ENCODE measurements around the gene TCF3. TPM values are rescaled to one million over a fixed set of nuclear protein-coding genes. Genes with fewer than 3 reads are reported as not detected.

The TCF3 gene
- polyA plus RNA-seq, 1 donor, result 74.3 TPM

DNA sequence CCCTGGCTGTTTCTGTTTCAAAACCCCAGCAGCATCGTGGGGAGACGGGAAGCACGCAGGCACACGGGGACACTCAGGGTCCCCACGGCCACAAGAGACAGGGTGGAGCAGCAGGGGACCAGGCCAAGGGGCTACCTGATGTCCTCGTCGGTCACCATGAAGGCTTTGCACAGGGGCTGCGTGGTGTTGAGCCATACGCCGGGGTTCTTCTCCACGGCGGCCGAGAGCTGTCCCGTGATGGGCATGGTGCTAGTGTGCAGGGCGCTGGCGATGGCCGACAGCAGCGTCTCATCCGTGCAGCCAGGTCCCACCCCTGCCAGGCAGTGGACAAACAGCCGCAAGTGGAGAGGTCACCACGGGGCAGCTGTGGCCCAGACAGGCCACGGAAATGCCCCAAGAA lies 71.5 kb downstream of the TCF3 start:
- Histone ChIP-seq H3K27ac (ENCODE audit: low read length) (no peak overlapping the region), H3K27me3 (ENCODE audit: control insufficient read depth, insufficient read depth, low read length) (no peaks in the 10 kb centered on the region), H3K4me1 (ENCODE audit: control insufficient read depth, insufficient read depth, low read length) (no peaks in the 10 kb centered on the region), H3K9me3 (ENCODE audit: control insufficient read depth, low read depth, low read length) (peaks cover 11% of the 10 kb centered on the region), H3K4me3 (ENCODE audit: low read length) (no peak overlapping the region), H3K36me3 (ENCODE audit: control insufficient read depth, insufficient read depth, low read length) (peaks cover 73% of the 10 kb centered on the region)
- no peak for DNase-seq
- WGBS (ENCODE audit: insufficient coverage, low lambda C conversion rate), result no CpG with 5 or more reads among the region's 22 CpGs

- peaks cover 70% of the 10 kb centered on the region for H3K36me3 ChIP-seq (ENCODE audit: control insufficient read depth, insufficient read depth, low read length)
- no peaks in the 10 kb centered on the region for H3K27me3 ChIP-seq (ENCODE audit: control insufficient read depth, insufficient read depth, low read length)
- H3K27ac ChIP-seq (ENCODE audit: low read length), result no peak overlapping the region
- no CpG with 5 or more reads among the region's 20 CpGs for WGBS (ENCODE audit: insufficient coverage, low lambda C conversion rate)
- no peak for DNase-seq
- no peak overlapping the region for H3K4me3 ChIP-seq (ENCODE audit: low read length)
- no peaks in the 10 kb centered on the region for H3K4me1 ChIP-seq (ENCODE audit: control insufficient read depth, insufficient read depth, low read length)
- H3K9me3 ChIP-seq (ENCODE audit: control insufficient read depth, low read depth, low read length), result peaks cover 11% of the 10 kb centered on the region
Observed at GRCh38 chr19:1580382-1580781, 72.0 kb downstream of the TCF3 start.

DNA sequence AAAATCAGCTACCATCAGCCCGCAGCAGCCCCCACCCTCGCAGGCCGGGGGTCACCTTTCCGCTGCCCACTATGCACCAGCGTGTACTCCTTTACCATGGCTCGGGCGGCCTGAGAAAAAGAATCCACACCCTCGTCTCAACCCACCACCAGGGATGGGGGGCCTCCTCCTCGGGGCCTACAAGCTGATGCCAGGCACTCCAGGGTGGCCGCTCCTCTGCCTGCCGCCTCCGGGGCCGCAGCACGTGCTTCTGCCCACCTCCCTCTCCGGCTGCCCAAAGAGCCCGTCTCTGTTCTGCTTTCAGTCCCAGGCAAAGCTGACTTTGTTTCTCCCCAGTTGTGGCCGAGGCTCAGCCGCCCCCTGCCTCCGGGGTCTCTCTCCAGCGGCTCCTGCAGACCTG lies 73.2 kb downstream of the TCF3 start:
- Histone ChIP-seq H3K27me3 (ENCODE audit: control insufficient read depth, insufficient read depth, low read length) (no peaks in the 10 kb centered on the region), H3K27ac (ENCODE audit: low read length) (no peak overlapping the region), H3K4me3 (ENCODE audit: low read length) (no peak overlapping the region), H3K4me1 (ENCODE audit: control insufficient read depth, insufficient read depth, low read length) (no peaks in the 10 kb centered on the region), H3K9me3 (ENCODE audit: control insufficient read depth, low read depth, low read length) (peaks cover 11% of the 10 kb centered on the region), H3K36me3 (ENCODE audit: control insufficient read depth, insufficient read depth, low read length) (peaks cover 64% of the 10 kb centered on the region)
- DNase-seq, result no peak
- WGBS (ENCODE audit: insufficient coverage, low lambda C conversion rate), result no CpG with 5 or more reads among the region's 20 CpGs

DNA sequence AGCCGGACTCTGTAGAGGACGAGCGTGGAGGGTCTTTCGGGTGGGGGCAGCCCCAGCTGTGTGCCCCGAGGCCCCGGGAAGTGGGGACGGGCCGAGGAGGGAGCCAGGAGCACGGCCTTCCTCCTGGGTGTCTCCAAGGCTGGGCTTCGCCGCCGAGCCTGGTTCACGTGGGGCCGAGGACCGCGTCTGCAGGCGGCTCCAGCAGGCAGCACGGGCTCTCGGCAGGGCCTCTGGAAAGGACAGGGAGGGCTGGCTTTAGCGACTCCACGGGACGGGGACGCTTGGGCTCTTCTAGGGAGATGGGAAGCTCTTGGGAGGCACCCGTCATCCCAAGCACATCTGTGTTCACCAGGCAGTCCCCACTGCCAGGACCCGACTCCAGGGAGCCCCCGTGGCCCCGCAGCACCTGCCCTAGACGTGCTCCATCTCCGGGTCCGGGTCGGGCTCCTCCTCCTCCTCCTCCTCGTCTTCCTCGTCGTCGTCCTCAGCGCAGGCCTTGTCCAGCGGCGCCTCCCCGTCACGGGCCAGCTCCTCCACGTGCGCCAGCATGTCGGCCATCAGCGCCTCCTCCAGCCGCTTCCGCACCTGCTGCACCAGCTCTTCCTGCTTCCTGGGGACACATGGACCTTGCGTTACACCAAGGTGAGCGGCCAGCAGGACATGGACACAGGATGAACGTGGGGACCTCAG lies 74.3 kb downstream of the TCF3 start:
- Histone ChIP-seq H3K4me3 (ENCODE audit: low read length) (no peak overlapping the region), H3K4me1 (ENCODE audit: control insufficient read depth, insufficient read depth, low read length) (peaks cover 5% of the 10 kb centered on the region)
- WGBS (ENCODE audit: insufficient coverage, low lambda C conversion rate), result 90% methylated on average over 2 of the region's 49 CpGs

GRCh38 chr19:1577090-1577928 lies 75.1 kb downstream of the TCF3 start:
- Histone ChIP-seq H3K4me3 (ENCODE audit: low read length) (no peak overlapping the region), H3K9me3 (ENCODE audit: control insufficient read depth, low read depth, low read length) (peaks cover 11% of the 10 kb centered on the region), H3K27me3 (ENCODE audit: control insufficient read depth, insufficient read depth, low read length) (no peaks in the 10 kb centered on the region), H3K36me3 (ENCODE audit: control insufficient read depth, insufficient read depth, low read length) (peaks cover 51% of the 10 kb centered on the region), H3K4me1 (ENCODE audit: control insufficient read depth, insufficient read depth, low read length) (peaks cover 5% of the 10 kb centered on the region), H3K27ac (ENCODE audit: low read length) (no peak overlapping the region)
- no peak for DNase-seq
- no CpG with 5 or more reads among the region's 41 CpGs for WGBS (ENCODE audit: insufficient coverage, low lambda C conversion rate)

More for the DNA sequence above, 74.3 kb downstream of the TCF3 start:
- Histone ChIP-seq H3K27me3 (ENCODE audit: control insufficient read depth, insufficient read depth, low read length) (no peaks in the 10 kb centered on the region), H3K27ac (ENCODE audit: low read length) (no peak overlapping the region), H3K36me3 (ENCODE audit: control insufficient read depth, insufficient read depth, low read length) (peaks cover 56% of the 10 kb centered on the region), H3K9me3 (ENCODE audit: control insufficient read depth, low read depth, low read length) (peaks cover 11% of the 10 kb centered on the region)
- no peak for DNase-seq

DNA sequence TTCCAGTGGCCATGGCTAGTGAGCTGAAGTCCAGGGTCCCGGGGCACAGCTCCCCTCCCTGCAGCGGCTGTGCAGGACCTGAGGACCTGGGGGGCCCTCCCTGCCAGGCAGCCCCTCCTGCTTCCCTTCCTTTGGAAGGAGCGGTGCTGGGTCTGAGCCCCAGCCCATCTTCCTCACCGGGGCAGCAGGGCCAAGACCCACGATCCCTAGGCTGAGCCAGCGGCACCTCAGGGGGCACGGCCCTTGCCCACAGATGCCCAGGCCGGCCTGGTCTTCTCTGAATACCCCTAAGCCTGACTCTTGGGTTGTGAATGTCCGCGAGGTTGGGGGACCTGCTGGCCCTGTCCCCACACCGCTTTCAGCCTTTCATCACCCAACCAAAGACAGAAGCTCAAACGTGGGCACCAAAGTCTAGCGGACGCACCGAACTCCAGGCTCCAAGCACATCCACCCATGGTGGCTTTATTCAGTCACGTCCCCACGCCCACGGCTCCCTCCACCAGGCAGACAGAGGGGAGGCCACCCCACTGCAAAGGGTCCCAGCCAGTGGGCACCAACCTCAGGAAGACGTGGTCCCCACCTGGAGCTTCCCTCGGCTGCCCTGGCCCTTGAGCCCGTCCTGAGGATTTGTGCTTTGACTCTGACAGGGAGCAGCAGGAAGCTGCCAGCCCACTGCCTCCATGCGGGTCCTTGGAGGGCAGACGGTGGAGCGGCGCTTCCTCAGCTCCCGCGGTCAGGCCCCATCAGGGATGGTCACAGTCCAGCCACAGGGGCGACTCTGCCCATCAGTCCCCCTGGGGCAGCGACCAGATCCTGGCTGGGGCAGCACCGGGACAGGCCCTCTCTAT lies 75.9 kb downstream of the TCF3 start:
- peaks cover 11% of the 10 kb centered on the region for H3K9me3 ChIP-seq (ENCODE audit: control insufficient read depth, low read depth, low read length)
- peaks cover 44% of the 10 kb centered on the region for H3K36me3 ChIP-seq (ENCODE audit: control insufficient read depth, insufficient read depth, low read length)
- H3K27ac ChIP-seq (ENCODE audit: low read length), result no peak overlapping the region
- no peaks in the 10 kb centered on the region for H3K27me3 ChIP-seq (ENCODE audit: control insufficient read depth, insufficient read depth, low read length)
- H3K4me1 ChIP-seq (ENCODE audit: control insufficient read depth, insufficient read depth, low read length), result peaks cover 5% of the 10 kb centered on the region
- no peak for DNase-seq
- WGBS (ENCODE audit: insufficient coverage, low lambda C conversion rate), result no CpG with 5 or more reads among the region's 30 CpGs
- H3K4me3 ChIP-seq (ENCODE audit: low read length), result no peak overlapping the region

- H3K27me3 ChIP-seq (ENCODE audit: control insufficient read depth, insufficient read depth, low read length), result no peaks in the 10 kb centered on the region
Observed at GRCh38 chr19:1575323-1576241, 76.8 kb downstream of the TCF3 start.

GRCh38 chr19:1574354-1575136 lies 77.9 kb downstream of the TCF3 start:
- no peak overlapping the region for H3K27ac ChIP-seq (ENCODE audit: low read length)

More at GRCh38 chr19:1575323-1576241, 76.8 kb downstream of the TCF3 start:
- Histone ChIP-seq H3K9me3 (ENCODE audit: control insufficient read depth, low read depth, low read length) (peaks cover 11% of the 10 kb centered on the region), H3K36me3 (ENCODE audit: control insufficient read depth, insufficient read depth, low read length) (peaks cover 36% of the 10 kb centered on the region), H3K4me3 (ENCODE audit: low read length) (no peak overlapping the region), H3K4me1 (ENCODE audit: control insufficient read depth, insufficient read depth, low read length) (peaks cover 5% of the 10 kb centered on the region), H3K27ac (ENCODE audit: low read length) (no peak overlapping the region)
- DNase-seq, result no peak
- WGBS (ENCODE audit: insufficient coverage, low lambda C conversion rate), result 92% methylated on average over 4 of the region's 22 CpGs

GRCh38 chr19:1572795-1573194 lies 79.6 kb downstream of the TCF3 start:
- H3K4me1 ChIP-seq (ENCODE audit: control insufficient read depth, insufficient read depth, low read length), result peaks cover 12% of the 10 kb centered on the region
- 60% methylated on average over 1 of the region's 9 CpGs for WGBS (ENCODE audit: insufficient coverage, low lambda C conversion rate)
- no peak overlapping the region for H3K4me3 ChIP-seq (ENCODE audit: low read length)
- peaks cover 15% of the 10 kb centered on the region for H3K36me3 ChIP-seq (ENCODE audit: control insufficient read depth, insufficient read depth, low read length)
- peaks cover 9% of the 10 kb centered on the region for H3K9me3 ChIP-seq (ENCODE audit: control insufficient read depth, low read depth, low read length)
- no peaks in the 10 kb centered on the region for H3K27me3 ChIP-seq (ENCODE audit: control insufficient read depth, insufficient read depth, low read length)
- no peak overlapping the region for H3K27ac ChIP-seq (ENCODE audit: low read length)
- DNase-seq, result no peak

More at GRCh38 chr19:1574354-1575136, 77.9 kb downstream of the TCF3 start:
- WGBS (ENCODE audit: insufficient coverage, low lambda C conversion rate), result no CpG with 5 or more reads among the region's 34 CpGs
- Histone ChIP-seq H3K4me1 (ENCODE audit: control insufficient read depth, insufficient read depth, low read length) (peaks cover 5% of the 10 kb centered on the region), H3K27me3 (ENCODE audit: control insufficient read depth, insufficient read depth, low read length) (no peaks in the 10 kb centered on the region), H3K9me3 (ENCODE audit: control insufficient read depth, low read depth, low read length) (peaks cover 11% of the 10 kb centered on the region), H3K4me3 (ENCODE audit: low read length) (no peak overlapping the region), H3K36me3 (ENCODE audit: control insufficient read depth, insufficient read depth, low read length) (peaks cover 29% of the 10 kb centered on the region)
- DNase-seq, result no peak

All from large intestine (tissue), 3 donors.